Measurements from ENCODE around the gene PDIA4.

GRCh38 chr7:149010451-149010850 lies 17.9 kb downstream of the PDIA4 start:
- TF ChIP-seq CTCF (IDR thresholded peaks at IDR 0.05) (no peak), POLR2A (IDR thresholded peaks at IDR 0.05) (no peak)
